ENCODE results near the gene ARHGAP26.
A peak's percentile ranks its signal among the peaks of the same experiment; 100 is the strongest.

The ARHGAP26 gene

DNA sequence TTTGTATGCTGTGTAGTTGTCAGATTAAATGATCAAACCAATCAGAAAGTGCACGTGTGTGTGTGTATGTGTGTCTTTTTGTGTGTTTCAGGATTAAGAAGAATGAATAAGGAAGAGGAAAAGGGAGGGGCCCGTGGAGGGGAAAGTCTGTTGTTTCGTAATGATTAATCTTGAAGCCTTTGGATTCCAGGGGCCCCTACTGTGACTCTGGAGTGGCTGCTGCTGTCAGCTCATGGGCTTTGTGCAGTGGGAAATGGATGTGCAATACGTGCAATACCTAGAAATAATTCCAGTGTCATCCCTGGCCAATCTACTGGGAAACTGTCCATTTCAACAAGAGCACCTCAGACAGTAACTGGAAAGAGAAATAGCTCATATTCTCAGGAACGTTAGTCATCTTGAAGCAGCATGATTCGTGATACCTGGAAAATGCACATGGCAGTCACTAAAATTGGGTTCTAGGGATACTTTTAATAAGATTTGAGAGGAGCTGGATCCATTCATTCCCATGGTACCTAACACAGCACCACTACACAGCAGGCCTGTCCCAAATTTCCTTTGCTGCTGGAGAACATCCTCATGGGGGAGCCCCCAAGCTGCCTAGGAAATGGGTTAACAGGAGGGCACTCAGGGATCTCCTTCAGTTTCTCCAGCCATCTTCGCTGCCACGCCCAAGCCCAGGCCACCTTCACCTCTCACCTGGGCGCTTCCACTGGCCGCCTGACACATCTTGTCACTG is 447.1 kb downstream of the ARHGAP26 start:
- no peak for DNase-seq

DNA sequence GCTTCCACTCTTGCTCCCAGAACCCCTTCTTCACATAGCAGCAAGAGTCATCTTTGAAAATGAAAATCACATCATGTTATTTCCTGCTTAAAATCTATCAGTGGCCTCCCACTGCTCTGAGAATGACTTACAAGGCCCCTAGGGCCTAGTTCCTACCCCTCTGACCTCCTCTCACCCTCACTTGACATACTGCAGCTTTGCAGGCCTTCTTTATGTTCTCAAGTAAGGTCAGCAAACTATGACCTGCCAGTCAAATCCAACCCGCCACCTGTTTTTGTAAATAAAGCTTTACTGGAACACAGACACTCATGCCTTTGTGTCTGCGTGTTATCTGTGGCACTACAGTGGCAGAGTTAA is 447.6 kb downstream of the ARHGAP26 start:
- no peak for DNase-seq

- DNase-seq, result peak in 1 of 3 experiments; percentile 79
These were observed 448.5 kb downstream of the ARHGAP26 start for GRCh38 chr5:143218517-143219170.

DNA sequence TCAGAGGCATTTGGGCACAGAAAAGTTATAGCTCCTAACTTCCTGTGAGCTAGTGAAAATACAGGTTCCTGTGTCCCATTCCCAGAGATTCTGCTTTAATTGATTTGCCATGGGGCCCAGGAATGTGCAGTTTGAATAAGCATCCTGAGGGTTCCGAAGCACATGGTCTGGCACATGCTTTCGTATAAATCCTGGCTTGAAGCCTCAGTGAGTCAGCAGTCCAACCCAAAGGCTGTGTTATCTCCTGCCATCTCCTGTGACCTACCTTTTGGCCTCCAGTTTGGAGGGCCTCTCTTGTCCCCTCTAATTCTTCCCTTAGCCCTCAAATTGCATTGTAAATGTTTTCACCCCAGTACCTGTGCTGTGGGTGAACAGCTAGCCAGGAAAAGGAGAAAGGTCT is 449.5 kb downstream of the ARHGAP26 start:
- no peak for DNase-seq

GRCh38 chr5:143220748-143221251 is 450.6 kb downstream of the ARHGAP26 start:
- DNase-seq, result no peak

DNA sequence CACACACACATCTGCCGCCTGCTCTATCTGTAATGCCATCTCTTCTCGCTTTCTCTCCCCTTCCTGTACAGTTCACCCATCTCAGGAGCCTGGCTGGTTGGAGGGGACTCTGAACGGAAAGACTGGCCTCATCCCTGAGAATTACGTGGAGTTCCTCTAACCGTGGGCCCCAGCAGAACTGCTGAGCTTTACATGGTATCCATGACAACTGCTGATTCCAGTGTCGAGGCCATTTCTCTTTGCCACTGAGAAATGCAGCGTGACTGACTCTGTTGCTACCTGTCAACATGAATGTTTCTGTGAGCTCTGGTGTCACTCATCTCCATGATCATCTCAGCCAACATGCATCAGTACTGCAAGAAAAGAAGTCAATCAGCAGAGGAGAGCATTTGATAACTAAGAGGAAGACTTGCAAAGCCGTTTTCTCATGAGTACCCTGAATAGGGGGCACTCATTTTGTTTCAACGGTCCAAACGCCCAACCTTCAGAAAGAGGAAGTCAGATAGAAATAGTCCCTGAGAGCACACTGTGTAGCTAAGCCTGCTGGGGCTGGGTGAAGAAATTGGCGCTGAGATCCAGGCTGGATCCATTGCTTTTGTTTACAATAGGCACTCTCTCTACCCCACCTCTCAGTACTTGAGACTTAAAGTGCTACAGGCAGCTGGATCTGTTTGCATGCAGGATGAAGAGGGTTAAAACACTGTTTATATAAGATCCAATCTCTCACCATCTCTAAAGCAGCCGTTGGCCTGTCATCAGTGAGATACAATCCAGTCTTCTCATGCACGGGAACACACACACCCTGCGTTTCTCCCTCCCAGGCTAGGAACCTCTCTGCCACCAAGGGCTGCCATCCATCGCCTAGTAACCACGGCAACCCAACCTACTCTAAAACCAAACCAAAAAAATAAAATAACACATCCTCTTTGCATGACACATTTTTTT is 452.4 kb downstream of the ARHGAP26 start:
- DNase-seq, result peak; percentile 63 to 91 (median 87)

- no peak for DNase-seq
These were observed 454.5 kb downstream of the ARHGAP26 start for GRCh38 chr5:143224672-143225071.

DNA sequence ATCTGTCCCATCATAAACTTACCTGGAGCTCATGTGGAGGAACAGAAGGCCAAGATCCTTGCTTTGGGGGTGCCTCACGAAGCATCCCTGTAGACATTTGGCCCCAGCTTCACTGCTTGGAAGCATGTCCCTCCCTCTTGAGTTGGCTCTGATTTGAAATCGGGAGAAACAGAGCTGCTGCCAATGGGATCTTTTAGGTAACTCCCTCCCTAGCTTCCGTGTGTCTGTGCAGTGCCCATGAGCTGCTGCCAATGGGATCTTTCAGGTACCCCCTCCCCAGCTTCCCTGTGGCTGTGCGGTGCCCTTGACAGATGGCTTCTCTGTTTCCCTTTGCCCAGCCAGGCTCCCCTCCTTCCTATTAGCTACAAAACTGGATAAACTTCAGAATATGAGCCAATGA is 455.3 kb downstream of the ARHGAP26 start:
- no peak for DNase-seq

DNA sequence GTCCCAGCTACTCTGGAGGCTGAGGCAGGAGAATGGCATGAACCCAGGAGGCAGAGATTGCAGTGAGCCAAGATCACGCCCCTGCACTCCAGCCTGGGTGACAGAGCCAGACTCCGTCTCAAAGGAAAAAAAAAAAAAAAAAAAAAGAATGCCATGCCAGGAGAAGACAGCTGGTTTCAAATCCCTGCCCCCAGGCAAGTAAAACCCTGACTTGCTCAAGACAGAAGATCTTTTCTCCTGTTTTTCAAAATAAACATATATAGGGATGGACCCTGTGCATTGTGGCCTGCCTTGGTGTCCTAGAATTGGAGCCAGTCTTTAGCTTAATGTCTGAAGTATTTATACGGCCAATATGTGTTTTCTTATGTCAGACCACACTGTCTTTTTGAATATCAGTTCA is 456.2 kb downstream of the ARHGAP26 start:
- no peak for DNase-seq

GRCh38 chr5:143226872-143227271 is 456.7 kb downstream of the ARHGAP26 start:
- peak in 1 of 3 experiments; percentile 39 for DNase-seq

DNA sequence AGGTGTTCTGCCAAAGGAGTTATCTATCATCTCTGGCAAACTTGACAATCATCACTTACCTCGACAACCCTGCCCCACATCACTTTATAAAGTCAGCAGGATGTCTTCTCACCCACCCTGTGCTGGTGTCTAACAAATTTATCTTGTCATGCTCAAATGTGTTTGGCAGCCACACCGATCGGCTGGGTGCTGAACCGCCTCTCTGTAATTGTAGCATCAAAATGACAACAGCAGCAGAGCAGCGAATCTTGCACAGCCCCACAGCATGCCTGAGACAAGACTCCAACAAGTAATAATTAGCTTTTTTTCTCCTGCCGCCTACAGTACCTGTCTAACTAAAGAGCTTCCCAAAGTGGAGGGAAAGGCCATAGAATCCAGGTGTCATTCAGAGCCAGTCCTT is 457.1 kb downstream of the ARHGAP26 start:
- DNase-seq, result peak in 1 of 3 experiments; percentile 9

- DNase-seq, result no peak
These were observed 458.6 kb downstream of the ARHGAP26 start for GRCh38 chr5:143228597-143229293.

DNA sequence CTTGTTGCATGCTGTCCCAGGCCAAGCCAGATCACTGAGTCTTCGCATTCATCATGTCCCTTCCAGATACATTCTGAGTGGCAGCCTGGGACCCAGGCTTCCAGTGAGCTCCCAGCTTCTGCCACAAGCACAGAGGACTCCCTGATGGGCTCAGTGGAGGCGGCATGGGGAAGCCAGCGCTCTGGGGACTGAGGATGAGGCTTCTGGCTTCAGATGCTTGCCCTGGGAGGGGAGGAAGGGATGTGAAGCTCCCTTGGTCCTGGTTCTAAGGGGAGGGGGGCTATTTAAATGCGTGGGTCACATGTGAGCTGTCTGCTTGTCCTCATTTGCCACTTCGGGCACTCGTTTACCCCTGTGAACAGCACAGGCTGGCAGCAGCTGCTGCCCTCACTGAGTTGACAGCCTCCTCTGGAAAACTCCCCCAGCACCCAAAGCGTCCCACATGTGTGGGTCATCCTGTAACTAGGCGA is 459.3 kb downstream of the ARHGAP26 start:
- DNase-seq, result peak; percentile 36 to 54 (median 49)

GRCh38 chr5:143229896-143230675 is 459.9 kb downstream of the ARHGAP26 start:
- DNase-seq, result peak; percentile 34 to 76 (median 66)

DNA sequence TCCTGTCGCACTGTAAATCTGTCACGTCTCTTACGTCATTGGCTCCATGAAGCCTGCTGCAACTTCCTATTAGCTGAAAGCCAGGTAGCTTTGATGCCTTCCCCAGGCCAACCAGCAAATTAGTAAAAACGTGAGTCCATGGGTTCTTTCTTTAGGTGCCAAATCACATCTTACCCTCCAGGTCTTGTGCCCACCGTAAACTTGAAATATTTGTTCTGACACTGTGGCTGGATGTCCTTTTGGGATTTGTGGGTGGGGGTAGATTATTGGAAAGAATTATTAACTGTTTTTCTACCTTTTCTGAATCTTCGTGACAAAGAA is 460.5 kb downstream of the ARHGAP26 start:
- no peak for DNase-seq

- no peak for DNase-seq
These were observed 461.2 kb downstream of the ARHGAP26 start for GRCh38 chr5:143231416-143231815.

GRCh38 chr5:143231973-143232812 is 462.0 kb downstream of the ARHGAP26 start:
- DNase-seq, result peak in 1 of 3 experiments; percentile 12

DNA sequence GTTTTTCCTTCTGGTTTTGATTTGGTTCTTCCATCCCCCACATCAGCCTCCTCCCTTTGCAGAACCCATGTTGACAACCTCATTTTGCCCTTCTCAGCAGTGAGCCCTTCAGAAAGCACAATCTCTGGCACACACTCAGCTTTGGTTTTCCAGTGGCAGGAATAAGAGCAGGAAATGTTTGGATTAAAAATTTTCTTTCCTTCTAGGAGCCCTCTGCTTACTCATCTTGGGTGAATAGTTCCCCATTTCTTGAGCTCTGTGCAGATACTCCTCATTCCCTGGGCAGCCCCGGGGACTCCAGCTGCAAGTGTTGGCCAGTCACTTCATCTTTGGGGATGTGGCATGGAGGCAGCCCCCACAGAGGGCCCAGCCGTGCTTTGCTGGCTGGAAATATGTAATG is 462.9 kb downstream of the ARHGAP26 start:
- DNase-seq, result no peak

GRCh38 chr5:143234162-143234842 is 464.1 kb downstream of the ARHGAP26 start:
- DNase-seq, result no peak

- DNase-seq, result no peak
These were observed 465.2 kb downstream of the ARHGAP26 start for GRCh38 chr5:143235423-143235822.

Measured in NCI-H1417 (cell line).